Transverse colon (tissue), 4 donors: ENCODE measurements around the gene ADAMTS3. TPM values are rescaled to one million over a fixed set of nuclear protein-coding genes. Genes with fewer than 3 reads are reported as not detected.

Experiments used
- DNase-seq: peaks from one replicate; pipeline ENCODE4 v3.0.0-alpha.2; 2019
- H3K27ac ChIP-seq, 4 donors: fragments of 200-600 bp; sonication (generic); 2 replicates each; pipeline ENCODE4 v1.5.1; 2016 to 2018; ENCODE audit warnings: inconsistent platforms in 4 of 4
- H3K27me3 ChIP-seq: fragments of 200-600 bp; sonication (generic); 2 replicates; pipeline ENCODE4 v1.5.1; 2017; ENCODE audit warnings: inconsistent platforms
- H3K36me3 ChIP-seq, 4 donors: fragments of 200-600 bp; sonication (generic); 2 replicates each; pipeline ENCODE4 v1.5.1; 2017 to 2019; ENCODE audit warnings: inconsistent platforms in 4 of 4
- H3K4me1 ChIP-seq, 4 donors: fragments of 200-600 bp; sonication (generic); 2 replicates each; pipeline ENCODE4 v1.5.1; 2017 to 2020; ENCODE audit warnings: inconsistent platforms in 4 of 4
- H3K4me3 ChIP-seq, 4 donors: fragments of 200-600 bp; sonication (generic); 1 replicate in 1 of 4; 2 replicates in 3 of 4; pipeline versions ENCODE4 v1.5.1 to v1.6.1; 2017 to 2019; ENCODE audit warnings: inconsistent platforms in 4 of 4
- H3K9me3 ChIP-seq, 2 donors: fragments of 200-600 bp; sonication (generic); 2 replicates each; pipeline ENCODE4 v1.5.1; 2017 to 2019; ENCODE audit warnings: inconsistent platforms in 2 of 2
- EP300 ChIP-seq: sonication (generic); formaldehyde crosslinking; IDR thresholded peaks from one replicate; pipeline ENCODE4 v1.6.1; 2017; ENCODE audit warnings: antibody characterized with exemption, low read depth
- POLR2A ChIP-seq: fragments of 450-650 bp; IDR thresholded peaks from one replicate; pipeline ENCODE4 v1.6.1; 2016; ENCODE audit warnings: antibody characterized with exemption, mild to moderate bottlenecking, moderate library complexity
- POLR2AphosphoS5 ChIP-seq, 3 donors: sonication (generic); formaldehyde crosslinking; IDR thresholded peaks; one replicate each; pipeline ENCODE4 v1.6.1; 2016; ENCODE audit warnings: antibody characterized with exemption in 3 of 3
- WGBS, 2 donors: methylation state at CpG; one replicate each; pipeline ENCODE4 v1.1.5; 2018; ENCODE audit warnings: low coverage in 1 of 2; 5-methylcytosine and 5-hydroxymethylcytosine counted together
- in situ Hi-C, 4 donors: fragments of 200-750 bp; cut with MboI; loops; one replicate each; pipeline versions ENCODE4 v1.15.0 to v1.15.1; 2017; ENCODE audit warnings: low sequenced_read_pairs in 3 of 4, low pct_ligation_motif_present in 1 of 4, low pct_unique_long_range_greater_than_20kb in 1 of 4
- intact Hi-C: fragments of 100-400 bp; cut with DNase I; formaldehyde crosslinking; loops from one replicate; pipeline ENCODE4 v1.15.1; 2023; ENCODE audit warnings: low total_unique reads
- total RNA-seq, 4 donors: library from RNA; depleted of rRNA; stranded (reverse); fragments of >200 nt; gene quantifications; one replicate each; pipeline ENCODE4 v1.1.0, GENCODE V29; 2016
- TF ChIP-seq, protein P1 (sequence below), 5 experiments: fragments of 200-600 bp in 3 of 5; fragments of 450-650 bp in 2 of 5; sonication (generic) in 3 of 5; IDR thresholded peaks; 1 replicate in 2 of 5; 2 replicates in 3 of 5; pipeline ENCODE4 v1.5.1; 2016 to 2017; ENCODE audit warnings: antibody characterized with exemption in 5 of 5, inconsistent platforms in 3 of 5, mild to moderate bottlenecking in 2 of 5, moderate library complexity in 1 of 5

Gene ADAMTS3
- total RNA-seq, 4 donors from 2014 or later: 0.14 to 0.64 TPM; not detected in 2

GRCh38 chr4:72408568-72408967, 160.5 kb downstream of the ADAMTS3 start:
- H3K4me3 ChIP-seq: no peak overlapping the region
- no peaks in the 10 kb centered on the region for H3K4me1 ChIP-seq
- in situ Hi-C loops (no loop called here), intact Hi-C loops (no loop called here)
- no peak for TF ChIP-seq EP300
- no peak for TF ChIP-seq POLR2AphosphoS5 (IDR thresholded peaks at IDR 0.05)
- TF ChIP-seq, protein P1, sequence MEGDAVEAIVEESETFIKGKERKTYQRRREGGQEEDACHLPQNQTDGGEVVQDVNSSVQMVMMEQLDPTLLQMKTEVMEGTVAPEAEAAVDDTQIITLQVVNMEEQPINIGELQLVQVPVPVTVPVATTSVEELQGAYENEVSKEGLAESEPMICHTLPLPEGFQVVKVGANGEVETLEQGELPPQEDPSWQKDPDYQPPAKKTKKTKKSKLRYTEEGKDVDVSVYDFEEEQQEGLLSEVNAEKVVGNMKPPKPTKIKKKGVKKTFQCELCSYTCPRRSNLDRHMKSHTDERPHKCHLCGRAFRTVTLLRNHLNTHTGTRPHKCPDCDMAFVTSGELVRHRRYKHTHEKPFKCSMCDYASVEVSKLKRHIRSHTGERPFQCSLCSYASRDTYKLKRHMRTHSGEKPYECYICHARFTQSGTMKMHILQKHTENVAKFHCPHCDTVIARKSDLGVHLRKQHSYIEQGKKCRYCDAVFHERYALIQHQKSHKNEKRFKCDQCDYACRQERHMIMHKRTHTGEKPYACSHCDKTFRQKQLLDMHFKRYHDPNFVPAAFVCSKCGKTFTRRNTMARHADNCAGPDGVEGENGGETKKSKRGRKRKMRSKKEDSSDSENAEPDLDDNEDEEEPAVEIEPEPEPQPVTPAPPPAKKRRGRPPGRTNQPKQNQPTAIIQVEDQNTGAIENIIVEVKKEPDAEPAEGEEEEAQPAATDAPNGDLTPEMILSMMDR (IDR thresholded peaks at IDR 0.05): no peak
- TF ChIP-seq POLR2A: no peak
- no peaks in the 10 kb centered on the region for H3K27me3 ChIP-seq
- DNase-seq: no peak
- no peaks in the 10 kb centered on the region for H3K36me3 ChIP-seq
- H3K9me3 ChIP-seq: no peaks in the 10 kb centered on the region
- WGBS, 2 donors: 61 to 71% methylated on average over 3 to 4 of the region's 4 CpGs
- no peak overlapping the region for H3K27ac ChIP-seq

GRCh38 chr4:72405417-72405816, 163.6 kb downstream of the ADAMTS3 start:
- intact Hi-C loops (no loop called here), in situ Hi-C loops (no loop called here)
- TF ChIP-seq, protein P1 (IDR thresholded peaks at IDR 0.05): no peak
- TF ChIP-seq POLR2AphosphoS5 (IDR thresholded peaks at IDR 0.05) (no peak), EP300 (no peak), POLR2A (no peak)

GRCh38 chr4:72397314-72397713, 171.7 kb downstream of the ADAMTS3 start:
- H3K9me3 ChIP-seq: no peaks in the 10 kb centered on the region
- TF ChIP-seq POLR2A (no peak), EP300 (no peak), POLR2AphosphoS5 (IDR thresholded peaks at IDR 0.05) (no peak)
- TF ChIP-seq, protein P1 (IDR thresholded peaks at IDR 0.05): no peak
- no peaks in the 10 kb centered on the region for H3K4me1 ChIP-seq
- H3K36me3 ChIP-seq: no peaks in the 10 kb centered on the region
- in situ Hi-C loops (no loop called here), intact Hi-C loops (no loop called here)
- H3K27me3 ChIP-seq: no peaks in the 10 kb centered on the region
- WGBS, 2 donors: 79 to 100% methylated on average over 2 to 7 of the region's 7 CpGs
- DNase-seq: no peak
- no peak overlapping the region for H3K4me3 ChIP-seq
- no peak overlapping the region for H3K27ac ChIP-seq

More at GRCh38 chr4:72405417-72405816, 163.6 kb downstream of the ADAMTS3 start:
- Histone ChIP-seq H3K27ac (no peak overlapping the region), H3K27me3 (no peaks in the 10 kb centered on the region), H3K36me3 (no peaks in the 10 kb centered on the region), H3K4me1 (no peaks in the 10 kb centered on the region), H3K9me3 (no peaks in the 10 kb centered on the region), H3K4me3 (no peak overlapping the region)
- no peak for DNase-seq

DNA sequence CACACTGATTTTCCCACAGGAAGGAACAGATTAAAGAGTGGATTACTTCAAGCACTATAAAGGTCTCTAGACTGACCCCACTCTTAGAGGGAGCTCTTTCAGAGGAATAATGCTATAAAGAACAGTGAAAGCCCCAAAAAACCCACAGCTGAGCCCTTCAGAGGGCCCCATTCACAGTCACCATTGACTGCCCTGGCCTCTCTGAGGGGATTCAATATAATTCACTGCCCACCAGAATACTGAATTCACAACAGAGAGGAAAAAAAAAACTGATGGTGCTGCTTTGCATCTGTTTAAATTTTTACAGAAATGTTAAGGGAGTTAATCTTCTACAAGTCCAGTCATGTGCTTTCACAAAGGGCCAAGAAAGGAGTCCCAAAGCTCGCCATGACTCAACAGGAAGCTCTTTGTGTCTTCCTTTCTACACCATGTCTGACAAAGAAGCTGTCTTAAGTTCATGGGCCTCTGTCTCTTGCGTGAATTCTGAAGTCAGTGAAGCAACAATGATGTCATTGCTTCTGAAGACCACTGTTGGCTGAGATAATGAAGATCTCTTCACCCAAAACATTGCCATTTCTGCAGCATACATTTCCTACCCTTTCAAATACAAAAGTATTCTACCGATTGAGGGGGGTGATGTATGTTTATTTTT, 174.9 kb downstream of the ADAMTS3 start:
- no peak overlapping the region for H3K27ac ChIP-seq
- H3K4me1 ChIP-seq: no peaks in the 10 kb centered on the region
- intact Hi-C loops: no loop called here
- DNase-seq: no peak
- 71 to 84% methylated on average over 2 to 3 of the region's 3 CpGs for WGBS, 2 donors
- H3K27me3 ChIP-seq: no peaks in the 10 kb centered on the region
- H3K4me3 ChIP-seq: no peak overlapping the region
- in situ Hi-C loops: no loop called here
- H3K36me3 ChIP-seq: no peaks in the 10 kb centered on the region
- TF ChIP-seq POLR2A (no peak), POLR2AphosphoS5 (IDR thresholded peaks at IDR 0.05) (no peak), EP300 (no peak)
- TF ChIP-seq, protein P1 (IDR thresholded peaks at IDR 0.05): no peak
- no peaks in the 10 kb centered on the region for H3K9me3 ChIP-seq
